Measurements from ENCODE around the gene ATP8B1.

Gene ATP8B1

DNA sequence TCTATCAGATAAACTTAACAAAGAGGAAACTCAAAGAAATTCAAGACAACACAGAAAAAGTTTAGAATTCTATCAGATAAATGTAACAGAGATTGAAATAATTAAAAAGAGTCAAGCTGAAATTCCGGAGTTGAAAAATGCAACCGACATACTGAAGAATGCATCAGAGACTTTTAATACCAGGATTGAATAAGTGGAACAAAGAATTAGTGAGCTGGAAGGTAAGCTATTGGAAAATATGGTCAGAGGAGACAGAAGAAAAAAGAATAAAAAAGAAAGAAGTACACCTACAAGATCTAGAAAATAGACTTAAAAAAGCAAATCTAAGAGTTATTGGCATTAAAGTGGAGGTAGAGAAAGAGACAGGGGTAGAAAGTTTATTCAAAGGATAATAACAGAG lies 88.0 kb downstream of the ATP8B1 start:
- no peak for DNase-seq

DNA sequence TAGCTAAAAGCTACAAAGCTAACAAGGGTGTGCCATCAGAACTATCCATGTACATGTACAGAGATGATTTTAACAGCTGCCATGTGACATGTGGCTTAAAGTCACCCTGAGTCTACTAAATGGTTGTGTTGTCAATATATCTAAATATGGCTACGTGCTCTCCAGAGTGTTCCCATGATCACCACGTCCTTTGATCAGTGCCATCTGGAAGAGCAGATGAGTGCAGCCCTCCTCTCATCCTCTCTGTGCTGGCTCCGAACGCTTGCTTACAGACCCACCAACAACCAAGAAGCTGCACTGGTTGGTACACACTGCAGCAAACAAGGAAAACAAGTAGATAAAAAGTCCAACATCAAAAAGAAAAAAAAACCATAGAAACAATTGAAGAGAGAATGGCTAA lies 92.9 kb downstream of the ATP8B1 start:
- no peak for DNase-seq

DNA sequence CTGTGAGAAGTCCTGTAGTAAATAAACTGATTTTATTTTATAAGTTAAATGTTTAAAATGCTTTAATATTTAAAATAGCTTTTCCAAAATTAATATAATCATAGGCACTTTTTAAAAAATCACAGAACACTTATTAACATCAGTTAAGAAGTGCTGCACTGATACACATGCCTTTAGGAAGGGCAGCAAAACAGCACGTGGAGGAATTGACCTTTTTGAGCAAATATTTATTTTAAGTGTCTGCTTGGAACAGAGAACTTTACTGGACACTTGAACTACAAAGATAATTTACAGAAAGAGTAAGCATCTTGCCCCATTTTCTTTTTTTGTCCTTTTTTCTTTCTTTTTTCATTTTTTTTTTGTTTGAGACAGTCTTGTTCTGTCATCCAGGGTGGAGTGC lies 93.8 kb downstream of the ATP8B1 start:
- no peak for DNase-seq

GRCh38 chr18:57708288-57708687 lies 94.8 kb downstream of the ATP8B1 start:
- no peak for DNase-seq

- no peak for DNase-seq
These were observed 97.1 kb downstream of the ATP8B1 start for GRCh38 chr18:57705832-57706595.

DNA sequence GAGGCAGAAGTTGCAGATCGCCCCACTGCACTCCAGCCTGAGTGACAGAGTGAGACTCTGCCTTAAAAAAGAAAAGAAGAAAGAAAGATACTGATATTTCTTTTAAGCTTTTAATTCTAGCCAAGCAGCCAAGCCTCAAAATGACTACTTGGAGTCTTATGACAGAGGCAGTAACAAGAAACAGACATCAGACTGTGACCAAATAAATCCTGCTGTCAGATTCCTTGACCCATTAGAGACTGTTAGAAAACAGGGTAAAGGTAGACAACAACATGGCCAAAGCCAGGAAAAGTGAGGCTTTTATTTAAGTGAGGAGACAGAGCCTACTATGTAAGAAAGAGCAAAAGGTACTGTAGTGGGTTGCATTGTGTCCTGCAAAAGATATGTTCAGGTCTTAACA lies 98.1 kb downstream of the ATP8B1 start:
- no peak for DNase-seq

DNA sequence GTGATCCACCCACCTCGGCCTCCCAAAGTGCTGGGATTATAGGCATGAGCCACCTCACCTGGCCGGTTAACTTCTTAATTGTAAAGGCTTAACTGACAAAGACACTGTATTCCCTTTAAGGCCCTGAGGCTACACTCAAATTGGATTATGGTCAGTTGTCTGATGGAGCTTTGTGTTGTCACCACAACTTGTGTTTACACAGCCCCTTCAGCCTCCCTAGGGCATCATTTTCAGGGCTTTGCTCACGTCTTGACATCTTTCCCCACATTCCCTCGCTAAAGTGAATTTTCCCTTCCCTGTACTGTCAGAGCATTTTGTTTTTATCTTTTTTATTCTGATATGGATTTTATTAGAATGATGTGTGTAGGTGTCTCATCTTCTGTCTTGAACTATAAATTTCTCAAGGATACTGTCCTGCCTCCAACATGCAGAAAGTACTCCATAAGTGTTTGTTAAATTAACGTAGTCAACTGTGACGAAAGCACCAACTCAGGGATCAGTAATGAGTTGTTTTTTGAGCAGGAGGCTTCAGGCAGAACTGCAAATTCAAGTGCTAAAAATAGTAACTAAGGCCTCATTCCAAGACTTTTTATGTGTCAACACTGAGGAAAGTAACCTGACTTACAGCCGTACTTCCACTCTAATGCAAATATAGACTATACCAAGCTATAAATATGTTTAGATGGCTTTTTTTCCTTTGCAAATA lies 104.4 kb downstream of the ATP8B1 start:
- DNase-seq: no peak

DNA sequence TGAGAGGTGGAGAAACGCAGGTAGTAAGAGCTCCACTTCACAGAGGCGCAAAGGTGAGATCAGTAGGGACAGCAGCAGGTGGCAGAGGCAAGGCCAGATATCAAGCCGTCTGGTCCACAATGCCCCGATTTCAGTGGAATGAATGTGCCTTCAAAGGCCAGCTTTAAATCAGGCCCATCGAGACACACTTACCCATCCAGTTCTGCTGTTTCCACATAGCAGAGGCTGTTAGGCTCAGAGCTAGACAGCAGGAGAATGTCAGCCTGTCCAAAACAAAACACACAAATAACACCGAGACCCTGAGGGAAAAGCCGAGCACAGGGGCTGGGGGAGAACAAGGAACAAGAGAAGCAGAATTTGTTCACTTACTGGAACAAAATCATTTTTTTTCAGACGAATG lies 105.7 kb downstream of the ATP8B1 start:
- no peak for DNase-seq

GRCh38 chr18:57696271-57696670 lies 106.8 kb downstream of the ATP8B1 start:
- DNase-seq: no peak

GRCh38 chr18:57691363-57691762 lies 111.8 kb downstream of the ATP8B1 start:
- no peak for DNase-seq

DNA sequence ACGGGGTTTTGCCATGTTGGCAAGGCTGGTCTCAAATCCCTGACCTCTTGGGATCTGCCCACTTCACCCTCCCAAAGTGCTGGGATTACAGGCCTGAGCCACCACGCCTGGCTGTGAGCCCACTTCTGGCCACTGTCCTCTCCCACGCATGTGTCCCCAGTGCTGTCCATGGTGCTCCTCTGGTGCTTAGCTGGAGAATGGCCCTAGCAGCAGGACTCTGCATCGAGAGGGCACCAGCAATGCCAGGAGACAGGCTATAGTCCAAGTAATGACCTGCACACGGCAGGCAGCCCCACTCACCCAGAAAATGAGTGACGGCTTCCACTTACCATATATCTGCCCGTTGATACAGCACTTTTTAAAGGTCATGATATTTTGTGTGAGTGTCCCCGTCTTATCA lies 115.1 kb downstream of the ATP8B1 start:
- no peak for DNase-seq

DNA sequence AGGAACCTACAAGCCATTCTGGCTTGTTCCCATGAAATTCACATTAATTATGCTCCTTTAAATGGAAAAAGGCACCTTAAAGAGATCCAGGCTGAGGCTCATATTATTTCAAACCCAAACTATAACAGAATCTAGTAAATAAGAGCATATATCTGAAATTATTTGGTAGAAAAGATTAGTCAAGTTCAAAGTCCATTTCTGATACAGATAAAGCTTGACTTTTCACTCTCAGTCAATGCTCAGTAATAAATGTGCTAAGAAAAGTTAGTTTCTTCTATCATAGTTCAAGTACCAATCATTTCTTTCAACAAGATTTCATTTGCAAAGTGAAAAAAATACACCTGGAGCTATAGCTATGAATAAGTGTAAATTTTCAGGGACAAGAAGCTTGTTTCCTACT lies 119.6 kb downstream of the ATP8B1 start:
- DNase-seq: no peak

DNA sequence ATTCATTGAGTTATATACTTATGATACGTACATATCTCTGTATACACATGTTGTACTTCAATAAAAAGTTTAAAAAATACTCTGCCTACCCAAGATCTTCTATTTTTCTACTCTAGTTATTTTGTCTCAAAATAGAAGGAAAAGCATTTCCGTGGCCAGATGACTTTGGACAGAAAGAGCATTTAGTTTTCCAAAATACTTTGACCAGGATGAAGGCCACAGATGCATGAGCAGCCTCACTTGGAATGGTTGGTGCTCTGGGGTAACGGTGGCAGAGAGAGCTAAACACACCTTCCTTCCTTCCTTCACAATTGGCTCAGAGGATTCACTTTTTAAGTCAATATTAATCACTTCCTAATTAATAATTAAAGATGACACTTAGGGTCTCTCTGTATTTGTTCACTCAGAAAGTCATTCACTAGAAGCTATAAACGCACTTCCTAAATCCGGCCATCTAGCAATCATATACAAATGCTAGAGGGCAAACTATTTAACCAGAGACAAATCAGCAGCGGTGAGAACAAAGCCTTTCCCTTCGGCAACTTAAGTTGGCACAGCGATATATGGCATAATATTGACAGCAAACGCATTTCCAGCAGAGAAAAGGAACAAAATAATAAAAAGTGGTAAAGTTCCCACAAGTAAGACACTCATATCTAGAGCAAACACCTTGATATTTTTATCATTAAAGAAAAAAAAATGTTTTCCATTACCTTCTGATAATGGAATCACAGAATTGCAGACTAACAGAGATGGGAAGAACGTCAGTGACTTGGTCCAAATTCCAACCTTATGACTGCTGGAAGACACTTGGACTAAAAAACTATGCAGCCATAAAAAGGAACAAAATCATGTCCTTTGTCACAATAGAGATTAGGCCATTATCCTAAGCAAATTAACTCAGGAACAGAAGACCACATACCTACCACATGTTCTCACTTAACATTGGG lies 125.6 kb downstream of the ATP8B1 start:
- DNase-seq: no peak

- DNase-seq: no peak
These were observed 128.2 kb downstream of the ATP8B1 start for GRCh38 chr18:57674891-57675290.

DNA sequence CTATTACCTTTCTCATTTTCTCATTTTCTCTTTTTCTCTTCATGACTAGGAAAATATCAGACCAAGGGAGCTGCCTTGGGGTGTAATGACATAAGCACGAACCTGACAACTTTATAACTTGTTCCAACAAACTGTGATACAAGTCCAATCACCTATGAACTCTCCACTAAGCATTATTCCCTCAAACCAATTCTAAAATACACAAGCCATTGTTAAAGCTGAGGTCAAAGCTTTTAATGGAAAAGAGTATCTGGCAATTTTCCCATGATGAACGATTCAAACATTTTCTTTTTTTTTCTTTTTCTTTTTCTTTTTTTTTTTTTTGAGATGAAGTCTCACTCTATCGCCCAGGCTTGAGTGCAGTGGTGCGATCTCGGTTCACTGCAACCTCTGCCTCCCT lies 133.1 kb downstream of the ATP8B1 start:
- DNase-seq: no peak

DNA sequence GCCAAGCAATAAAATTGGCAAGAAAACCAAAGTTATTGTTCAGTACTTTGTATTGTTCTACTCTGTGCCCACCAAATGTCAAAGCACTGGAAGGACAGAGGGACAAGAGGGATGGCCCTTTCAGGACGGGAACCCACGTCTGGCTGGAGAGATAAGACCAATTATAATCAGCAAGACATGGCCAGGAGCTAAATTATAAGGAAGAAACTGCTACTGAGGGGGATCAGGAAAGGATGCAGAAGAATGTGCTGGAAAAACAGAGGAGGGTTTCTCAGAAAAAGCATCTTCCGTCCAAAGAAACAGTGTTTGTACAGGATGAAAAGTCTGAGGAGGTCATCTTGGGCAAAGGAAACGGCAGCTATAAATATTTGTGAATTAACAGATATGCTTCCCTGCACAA lies 135.1 kb downstream of the ATP8B1 start:
- no peak for DNase-seq

DNA sequence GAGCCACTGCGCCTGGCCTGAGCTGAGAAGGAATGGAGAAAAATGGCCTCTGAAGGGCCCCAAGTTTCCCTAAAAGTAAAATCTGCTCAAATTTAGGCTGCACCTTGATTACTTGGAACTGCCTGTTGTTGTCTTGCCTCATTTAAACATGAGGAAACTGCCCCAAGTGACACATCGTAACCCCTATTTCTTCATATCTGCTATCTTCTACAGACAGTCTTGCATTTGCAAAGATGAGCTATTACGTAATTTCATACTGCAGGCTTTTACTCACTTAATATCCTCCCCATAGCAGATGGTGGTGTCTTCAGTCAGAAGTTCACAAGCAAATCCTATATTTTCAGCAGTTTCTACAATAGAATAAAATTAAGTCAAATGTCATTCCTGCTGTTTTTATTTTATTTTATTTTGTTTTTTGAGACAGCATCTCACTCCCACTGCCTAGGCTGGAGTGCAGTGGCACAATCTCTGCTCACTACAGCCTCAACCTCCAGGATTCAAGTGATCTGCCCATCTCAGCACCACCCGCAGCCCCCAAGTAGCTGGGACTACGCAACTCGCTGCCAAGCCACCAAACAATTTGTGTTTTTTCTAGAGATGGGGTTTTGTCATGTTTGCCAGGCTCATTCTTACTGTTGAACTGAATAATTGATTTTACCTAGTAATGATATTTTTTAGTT lies 136.2 kb downstream of the ATP8B1 start:
- DNase-seq: no peak

- no peak for DNase-seq
These were observed 138.4 kb downstream of the ATP8B1 start for GRCh38 chr18:57664568-57665165.

GRCh38 chr18:57660961-57661360 lies 142.2 kb downstream of the ATP8B1 start:
- no peak for DNase-seq

DNA sequence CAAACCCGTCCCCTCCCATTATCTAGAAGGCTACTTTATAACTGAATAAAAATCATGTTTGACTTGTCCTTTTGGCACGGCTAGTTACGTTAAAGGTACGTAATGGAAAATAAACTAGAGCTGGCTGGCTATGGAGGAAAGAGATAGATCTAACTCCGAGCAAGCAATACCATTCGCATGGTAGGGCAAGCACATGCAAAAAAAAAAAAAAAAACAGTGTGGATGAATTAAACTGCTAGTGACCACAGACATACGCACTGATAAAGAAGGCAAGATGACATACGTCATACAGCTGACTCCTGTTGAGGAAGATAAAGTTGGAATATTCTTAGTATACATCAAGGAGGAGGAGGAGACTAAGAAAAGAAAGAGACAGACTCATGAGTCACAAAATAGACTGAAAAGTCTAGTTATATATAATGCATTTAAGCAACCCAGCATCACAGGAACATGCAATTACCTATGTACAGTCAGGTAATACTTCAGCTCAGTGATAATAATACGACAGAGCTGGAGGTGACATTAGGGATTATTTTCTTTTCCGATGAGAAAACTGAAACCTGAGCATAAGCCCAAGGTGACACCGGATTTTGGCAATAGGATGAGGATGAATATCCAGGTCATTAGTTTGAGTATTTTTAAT lies 143.5 kb downstream of the ATP8B1 start:
- DNase-seq: no peak

DNA sequence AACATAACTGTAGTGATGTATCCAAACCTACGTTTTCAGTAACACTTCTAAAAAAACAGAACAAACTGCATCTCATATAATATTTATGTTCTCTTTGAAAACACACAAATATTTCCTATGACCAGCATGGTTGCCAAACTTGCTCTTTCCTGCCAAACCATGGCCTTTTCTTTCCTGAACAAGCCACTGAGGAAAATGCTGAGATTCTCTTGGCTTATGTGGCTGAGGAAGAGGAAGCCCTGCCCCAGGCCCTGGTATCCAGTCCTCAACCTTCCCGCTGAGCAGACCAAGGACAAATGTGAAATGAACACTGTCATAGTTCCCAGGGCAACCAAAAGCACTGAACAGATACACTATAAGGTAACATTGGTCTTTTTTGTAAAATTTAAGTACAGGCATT lies 145.6 kb downstream of the ATP8B1 start:
- DNase-seq: no peak

DNA sequence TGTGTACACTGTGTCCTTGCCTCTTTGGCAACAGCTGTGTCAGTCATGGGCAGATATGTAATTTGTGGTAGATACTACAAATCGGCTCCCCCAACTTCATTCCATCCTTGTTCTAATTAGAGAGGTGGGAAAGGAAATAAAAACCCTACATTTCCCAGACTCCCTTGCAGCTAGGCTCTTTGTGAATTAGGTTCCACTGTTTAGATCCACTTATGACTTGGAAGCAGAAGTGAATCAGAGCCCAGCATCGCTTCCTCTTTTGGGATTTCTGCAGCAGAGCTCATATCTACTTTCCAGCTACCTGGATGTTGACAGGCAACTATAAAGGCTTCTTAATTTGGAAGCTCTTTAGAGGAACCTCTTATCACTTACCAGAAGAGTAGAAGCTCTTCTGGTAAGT lies 147.4 kb downstream of the ATP8B1 start:
- no peak for DNase-seq

Measured in CD4-positive, alpha-beta T cell treated with Interleukin-21 for 1 hour (primary cell).